Neural crest cell (in vitro differentiated cells): ENCODE results near the gene EPB41L4B. TPM values are rescaled to one million over a fixed set of nuclear protein-coding genes. Genes with fewer than 3 reads are reported as not detected.
A peak's percentile ranks its signal among the peaks of the same experiment; 100 is the strongest.

ENCODE experiments used
- DNase-seq: peaks from one replicate; pipeline ENCODE4 v3.0.0; 2021; ENCODE audit warnings: low read depth, mixed read lengths, low spot score
- H3K27ac Mint-ChIP-seq: one replicate; pipeline ENCODE4 v1.8.0; 2021; ENCODE audit warnings: mild to moderate bottlenecking, mixed read lengths; ENCODE audit not compliant: unreplicated experiment
- H3K27me3 Mint-ChIP-seq: 2 replicates; pipeline ENCODE4 v1.8.0; 2021; ENCODE audit warnings: low read depth, mild to moderate bottlenecking, mixed read lengths
- H3K36me3 Mint-ChIP-seq: 2 replicates; pipeline ENCODE4 v1.8.0; 2021; ENCODE audit warnings: low read depth, mild to moderate bottlenecking, mixed read lengths
- H3K4me1 Mint-ChIP-seq: 2 replicates; pipeline ENCODE4 v1.8.0; 2021; ENCODE audit warnings: mixed read lengths
- H3K4me3 Mint-ChIP-seq: one replicate; pipeline ENCODE4 v1.8.0; 2021; ENCODE audit warnings: mild to moderate bottlenecking, mixed read lengths
- H3K9me3 Mint-ChIP-seq: 2 replicates; pipeline ENCODE4 v1.8.0; 2021; ENCODE audit warnings: mixed read lengths
- CTCF ChIP-seq: fragments of 200-600 bp; sonication (generic); conservative IDR thresholded peaks from 2 replicates; pipeline ENCODE4 v1.5.0; 2021; ENCODE audit warnings: antibody characterized with exemption, mild to moderate bottlenecking
- total RNA-seq: library from RNA; stranded (reverse); gene quantifications from 2 replicates; pipeline ENCODE4 v1.2.1, GENCODE V29; 2021

Gene EPB41L4B
- total RNA-seq, 1 donor from 2014 or later, result 1.4 TPM

DNA sequence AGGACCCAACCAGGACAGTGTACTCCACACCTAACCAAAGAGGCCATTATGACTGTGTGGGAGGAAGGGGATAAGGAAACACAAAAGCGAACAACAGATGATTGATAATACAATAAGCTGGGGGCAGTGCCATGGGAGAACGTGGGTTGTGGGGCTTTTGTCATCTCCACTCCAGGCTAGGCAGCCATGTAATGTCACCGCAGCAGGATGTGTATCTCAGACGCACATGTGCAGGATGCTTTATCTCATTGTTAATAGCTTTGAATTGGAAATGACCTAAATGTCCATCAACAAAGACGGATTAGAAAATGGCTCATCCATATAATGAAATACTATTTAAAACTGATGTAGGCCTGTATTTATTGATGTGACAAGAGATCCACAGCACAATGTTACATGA, 51.0 kb downstream of the EPB41L4B start:
- TF ChIP-seq CTCF, result no peak
- H3K4me1 Mint-ChIP-seq, result peaks cover 16% of the 10 kb centered on the region
- peaks cover 8% of the 10 kb centered on the region for H3K36me3 Mint-ChIP-seq
- peak overlapping the region; percentile 28 for H3K4me3 Mint-ChIP-seq
- H3K27ac Mint-ChIP-seq, result peak overlapping the region; percentile 64
- no peak for DNase-seq
- H3K9me3 Mint-ChIP-seq, result peaks cover 8% of the 10 kb centered on the region
- H3K27me3 Mint-ChIP-seq, result peaks cover 2% of the 10 kb centered on the region

DNA sequence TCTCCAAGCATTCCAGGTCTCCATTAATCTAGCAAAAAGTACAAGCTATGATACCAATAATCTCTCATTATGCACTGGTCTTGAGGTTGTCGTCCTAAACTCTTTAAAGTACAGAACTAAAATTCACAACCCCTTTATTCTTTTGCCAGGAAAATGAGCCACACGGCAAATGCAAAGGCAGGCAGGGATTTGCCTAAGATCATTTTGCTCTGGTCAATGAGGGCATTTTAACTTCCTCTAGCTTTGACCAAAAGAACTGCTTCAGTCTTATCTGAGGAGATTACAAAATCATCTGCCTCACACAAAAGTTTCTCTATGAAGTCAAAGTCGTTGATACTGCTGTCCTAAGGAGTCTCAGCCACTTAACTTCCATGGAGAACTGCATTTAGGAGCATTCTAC, 51.8 kb downstream of the EPB41L4B start:
- Mint-ChIP-seq H3K27me3 (peaks cover 2% of the 10 kb centered on the region), H3K4me3 (no peak overlapping the region), H3K27ac (no peak overlapping the region), H3K36me3 (peaks cover 8% of the 10 kb centered on the region), H3K9me3 (peaks cover 8% of the 10 kb centered on the region), H3K4me1 (peaks cover 16% of the 10 kb centered on the region)
- no peak for TF ChIP-seq CTCF
- DNase-seq, result no peak

DNA sequence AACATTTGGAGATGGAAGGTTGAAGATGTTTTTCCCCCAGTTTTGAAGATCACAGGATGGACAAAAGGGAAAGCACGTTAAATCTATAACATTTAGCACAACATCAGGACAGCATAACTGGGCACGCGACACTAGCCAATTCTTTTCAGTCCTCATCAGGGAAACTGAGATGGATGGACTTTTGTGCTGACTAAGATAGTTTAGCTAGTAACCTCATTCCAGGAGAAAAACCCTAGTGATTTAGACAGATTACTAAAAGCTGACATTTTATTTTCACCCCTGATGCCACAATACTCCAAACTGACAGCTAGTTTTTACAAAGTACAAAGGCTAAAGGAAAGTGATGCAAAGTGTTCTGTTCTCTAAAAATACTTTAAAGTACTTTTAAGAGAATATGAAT, 53.3 kb downstream of the EPB41L4B start:
- DNase-seq, result no peak
- no peak overlapping the region for H3K27ac Mint-ChIP-seq
- no peaks in the 10 kb centered on the region for H3K27me3 Mint-ChIP-seq
- H3K4me3 Mint-ChIP-seq, result no peak overlapping the region
- H3K4me1 Mint-ChIP-seq, result peaks cover 16% of the 10 kb centered on the region
- peaks cover 8% of the 10 kb centered on the region for H3K9me3 Mint-ChIP-seq
- peaks cover 8% of the 10 kb centered on the region for H3K36me3 Mint-ChIP-seq
- no peak for TF ChIP-seq CTCF

DNA sequence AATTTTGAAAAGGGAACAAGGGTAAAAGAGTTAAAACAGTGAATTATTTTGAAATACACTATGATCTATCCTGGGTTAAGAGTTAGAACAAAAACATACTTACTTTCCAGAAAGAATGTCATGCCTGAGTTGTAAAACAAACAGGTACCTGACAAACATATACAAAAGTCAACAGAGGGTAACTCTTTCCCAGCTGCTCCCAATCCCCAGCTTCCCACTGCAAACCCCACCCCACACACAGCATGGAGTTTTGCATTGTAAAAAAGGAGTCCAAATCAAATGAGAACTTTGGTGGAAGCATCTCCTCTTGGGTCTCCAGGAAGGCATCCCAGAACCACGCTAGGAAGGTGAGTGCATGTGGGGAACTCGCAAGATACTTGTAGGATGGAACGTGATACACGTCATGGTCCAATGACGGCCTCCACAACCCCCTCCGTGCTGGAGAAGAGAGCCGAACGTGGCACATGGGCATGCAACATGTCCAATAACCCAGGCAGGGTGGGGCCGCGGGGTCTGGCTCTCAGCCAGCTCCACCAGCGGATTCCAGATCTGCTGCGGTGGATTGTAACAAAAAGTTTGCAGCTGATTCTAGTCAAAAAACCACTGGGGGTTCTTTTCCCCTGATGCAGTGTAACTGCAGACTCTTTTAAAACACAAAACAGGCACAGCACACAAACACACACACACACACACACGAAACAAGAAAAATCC, 55.8 kb downstream of the EPB41L4B start:
- H3K4me1 Mint-ChIP-seq, result peaks cover 11% of the 10 kb centered on the region
- H3K9me3 Mint-ChIP-seq, result peaks cover 8% of the 10 kb centered on the region
- no peak overlapping the region for H3K4me3 Mint-ChIP-seq
- no peak overlapping the region for H3K27ac Mint-ChIP-seq
- DNase-seq, result no peak
- H3K27me3 Mint-ChIP-seq, result no peaks in the 10 kb centered on the region
- TF ChIP-seq CTCF, result no peak
- peaks cover 8% of the 10 kb centered on the region for H3K36me3 Mint-ChIP-seq

GRCh38 chr9:109263358-109263757, 57.5 kb downstream of the EPB41L4B start:
- Mint-ChIP-seq H3K36me3 (peaks cover 6% of the 10 kb centered on the region), H3K27ac (no peak overlapping the region), H3K27me3 (no peaks in the 10 kb centered on the region), H3K4me1 (peaks cover 4% of the 10 kb centered on the region), H3K4me3 (no peak overlapping the region), H3K9me3 (peaks cover 6% of the 10 kb centered on the region)
- TF ChIP-seq CTCF, result no peak
- DNase-seq, result no peak
